Vagina (tissue), 2 donors: ENCODE measurements around the gene AKAP13.

Source experiments
- CTCF ChIP-seq, 3 experiments: fragments of 450-650 bp in 2 of 3; fragments of 200-600 bp in 1 of 3; sonication (generic) in 1 of 3; IDR thresholded peaks; one replicate each; pipeline ENCODE4 v1.5.1; 2017 to 2019; ENCODE audit warnings: antibody characterized with exemption in 3 of 3, mild to moderate bottlenecking in 2 of 3, moderate library complexity in 2 of 3
- POLR2A ChIP-seq, 2 donors: fragments of 450-650 bp; IDR thresholded peaks; one replicate each; pipeline ENCODE4 v1.6.1; 2017; ENCODE audit warnings: antibody characterized with exemption in 2 of 2, mild to moderate bottlenecking in 2 of 2, moderate library complexity in 2 of 2

GRCh38 chr15:85623315-85624049 is 243.1 kb downstream of the AKAP13 start:
- TF ChIP-seq CTCF (IDR thresholded peaks at IDR 0.05), result no peak
- TF ChIP-seq POLR2A (IDR thresholded peaks at IDR 0.05), result no peak
